CD4-positive, alpha-beta T cell treated with Interleukin-17A for 1 hour (primary cell): Measurements from ENCODE around the gene PTGR3.

ENCODE experiments used
- DNase-seq: peaks from one replicate; pipeline ENCODE4 v3.0.0-alpha.2; 2020

Gene PTGR3

GRCh38 chr18:75213611-75214331 lies 4.8 kb upstream of the PTGR3 start:
- DNase-seq: no peak

- DNase-seq: no peak
Measured at GRCh38 chr18:75212751-75213090, 3.8 kb upstream of the PTGR3 start.

- peak; percentile 16 for DNase-seq
Measured at GRCh38 chr18:75211953-75212750, 3.2 kb upstream of the PTGR3 start.

DNA sequence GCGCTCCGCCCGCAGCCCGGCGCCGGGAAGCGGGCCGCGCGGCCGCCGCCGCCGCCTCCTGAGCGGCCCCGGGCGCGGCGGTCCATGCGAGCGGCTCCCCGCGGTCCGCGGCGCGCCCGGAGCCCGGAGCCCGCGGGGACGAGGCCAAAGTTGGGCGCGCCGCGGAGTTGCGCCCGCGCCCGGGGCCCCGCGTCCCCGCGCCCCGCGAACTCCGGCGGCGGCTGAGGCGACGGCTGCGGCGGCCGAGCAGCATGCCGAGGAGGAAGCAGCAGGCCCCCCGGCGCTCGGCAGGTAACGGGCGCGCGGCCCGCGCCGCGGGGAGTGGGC lies 2.6 kb upstream of the PTGR3 start:
- DNase-seq: no peak

DNA sequence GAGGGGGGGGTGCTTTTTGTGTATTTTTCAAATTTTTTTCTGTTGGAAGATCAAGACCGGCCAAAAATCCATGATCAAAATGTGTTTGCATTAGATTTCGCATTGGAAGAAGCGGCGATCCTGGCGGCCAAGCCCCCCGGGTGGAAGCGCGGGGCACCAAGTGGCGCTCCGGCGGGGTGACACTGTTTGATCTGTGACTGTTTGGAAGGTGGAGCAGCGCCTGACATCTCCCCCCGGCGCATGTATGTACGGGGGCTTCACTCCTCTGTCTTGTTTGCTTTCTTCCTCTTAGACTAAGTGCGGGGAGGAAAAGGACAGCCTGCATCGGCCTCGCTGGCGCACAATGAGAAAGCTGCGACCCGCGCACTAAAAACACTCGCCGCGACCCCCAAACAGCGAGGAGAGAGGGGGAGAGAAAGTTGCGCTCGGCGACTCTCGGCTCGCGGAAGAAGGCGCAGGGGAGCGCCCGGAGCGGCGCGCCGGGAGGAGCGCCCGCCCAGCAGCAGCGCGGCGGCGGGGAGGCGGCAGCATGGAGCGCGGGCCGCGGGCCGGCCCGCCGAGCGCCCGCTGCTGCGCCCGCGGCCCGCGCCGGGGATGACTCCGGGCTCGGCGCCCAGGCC lies 2.2 kb upstream of the PTGR3 start:
- peak; percentile 33 for DNase-seq

- DNase-seq: peak; percentile 86
Measured at GRCh38 chr18:75210274-75211001, 1.5 kb upstream of the PTGR3 start, which contains the start of gene TSHZ1. TSS of gene TSHZ1 (plus strand) at chr18:75210797. CDS start at chr18:75211877, 1,080 bp downstream.

GRCh38 chr18:75209951-75210258 lies 966 bp upstream of the PTGR3 start:
- DNase-seq: no peak

DNA sequence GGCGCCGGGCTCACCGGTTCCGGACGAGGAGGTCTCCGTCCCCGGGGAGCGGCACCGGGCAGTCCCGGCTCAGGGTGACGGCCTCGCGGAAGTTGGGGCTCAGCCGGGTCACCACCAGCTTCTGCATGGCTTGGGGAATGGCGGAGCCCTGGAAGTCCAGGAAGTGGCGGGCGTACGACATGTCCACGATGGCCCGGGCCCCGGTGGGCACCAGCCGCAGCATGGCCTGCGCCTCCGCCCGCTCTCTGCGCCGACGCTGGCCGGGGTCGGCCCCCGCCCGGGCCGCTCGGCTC lies 157 bp downstream of the PTGR3 start:
- DNase-seq: no peak

GRCh38 chr18:75208155-75208835 lies 644 bp downstream of the PTGR3 start:
- peak; percentile 48 for DNase-seq

- no peak for DNase-seq
Measured at GRCh38 chr18:75207310-75208154, 1.4 kb downstream of the PTGR3 start.

- DNase-seq: no peak
Measured at GRCh38 chr18:75206452-75207309, 2.3 kb downstream of the PTGR3 start.

GRCh38 chr18:75205514-75206132 lies 3.3 kb downstream of the PTGR3 start:
- no peak for DNase-seq

DNA sequence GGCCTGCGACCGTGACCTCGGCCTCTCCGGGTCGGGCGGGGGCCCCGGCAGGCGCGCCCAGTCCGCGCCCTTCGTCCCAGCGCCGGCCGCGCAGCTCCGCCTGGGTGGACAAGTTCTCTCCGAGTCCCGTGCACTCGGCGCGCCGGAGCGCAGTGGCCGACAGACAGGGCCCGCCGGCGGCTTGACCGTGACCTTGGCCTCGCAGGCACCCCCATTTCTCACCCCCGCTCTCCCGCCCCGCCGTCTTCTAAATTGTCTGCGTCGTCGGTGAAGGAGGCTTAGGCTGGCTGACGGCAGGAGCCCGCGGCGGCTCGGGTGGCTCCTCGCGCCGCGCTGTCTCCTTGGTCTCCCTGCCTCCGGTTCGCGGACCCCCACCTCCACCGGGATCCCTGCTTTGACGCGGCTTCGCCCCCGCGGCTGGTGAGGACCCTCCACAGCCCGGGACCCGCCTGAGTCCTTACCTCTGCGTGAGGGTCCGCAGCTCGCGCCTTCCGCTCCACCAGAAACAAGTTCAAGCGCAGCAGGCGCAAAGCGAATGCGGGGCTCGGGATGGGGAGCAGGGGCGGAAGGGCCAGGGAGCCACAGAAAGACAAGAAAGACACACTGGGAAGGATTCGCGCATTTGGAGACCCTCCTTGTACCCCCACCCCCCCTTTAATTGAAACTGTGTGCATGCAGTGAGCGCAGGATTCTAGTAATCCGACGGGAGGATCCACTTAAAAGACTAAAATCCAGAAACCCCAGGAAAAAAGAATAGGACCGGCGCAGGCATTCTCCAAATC lies 4.0 kb downstream of the PTGR3 start:
- no peak for DNase-seq

- DNase-seq: no peak
Measured at GRCh38 chr18:75204269-75204731, 4.6 kb downstream of the PTGR3 start.

DNA sequence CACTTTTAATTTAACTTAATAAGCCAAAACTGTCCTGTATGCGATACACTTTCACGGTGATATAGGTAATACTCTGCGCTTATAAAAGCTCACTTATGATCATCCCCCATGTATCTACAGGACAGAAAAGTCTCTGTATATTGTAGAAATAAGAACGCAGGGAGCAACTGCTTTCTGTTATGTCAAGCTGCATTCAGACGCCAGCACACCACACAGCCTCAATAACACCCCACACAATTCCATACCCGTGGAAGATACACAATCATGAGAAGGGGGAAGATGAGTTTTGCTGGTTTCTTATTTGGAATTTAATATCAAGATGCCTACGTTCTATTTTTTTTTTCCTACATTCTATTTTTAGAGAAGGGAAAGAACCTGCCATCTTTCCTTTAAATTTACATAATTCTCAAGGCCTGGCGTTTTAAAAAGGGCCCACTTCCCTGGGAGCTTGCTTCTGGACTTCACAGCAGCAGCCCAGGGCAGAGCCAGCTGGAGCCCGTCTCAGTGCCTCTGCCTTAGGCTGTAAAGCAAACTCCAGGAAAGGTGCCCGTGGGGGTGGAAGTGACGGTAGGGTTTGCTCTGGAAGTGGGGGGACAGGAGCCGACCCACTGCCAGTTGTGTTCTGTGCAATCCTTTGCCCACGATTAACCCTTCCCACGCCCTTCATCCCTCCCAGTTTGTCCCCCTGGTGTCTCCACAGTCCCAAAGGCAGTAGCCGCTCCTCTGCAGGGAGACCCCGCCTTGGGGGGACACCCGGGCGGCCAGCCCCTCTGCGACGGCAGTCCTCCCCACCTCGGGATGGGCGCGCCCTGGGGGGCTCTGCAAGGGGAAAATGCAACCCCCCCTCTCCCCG lies 5.3 kb downstream of the PTGR3 start:
- DNase-seq: no peak

DNA sequence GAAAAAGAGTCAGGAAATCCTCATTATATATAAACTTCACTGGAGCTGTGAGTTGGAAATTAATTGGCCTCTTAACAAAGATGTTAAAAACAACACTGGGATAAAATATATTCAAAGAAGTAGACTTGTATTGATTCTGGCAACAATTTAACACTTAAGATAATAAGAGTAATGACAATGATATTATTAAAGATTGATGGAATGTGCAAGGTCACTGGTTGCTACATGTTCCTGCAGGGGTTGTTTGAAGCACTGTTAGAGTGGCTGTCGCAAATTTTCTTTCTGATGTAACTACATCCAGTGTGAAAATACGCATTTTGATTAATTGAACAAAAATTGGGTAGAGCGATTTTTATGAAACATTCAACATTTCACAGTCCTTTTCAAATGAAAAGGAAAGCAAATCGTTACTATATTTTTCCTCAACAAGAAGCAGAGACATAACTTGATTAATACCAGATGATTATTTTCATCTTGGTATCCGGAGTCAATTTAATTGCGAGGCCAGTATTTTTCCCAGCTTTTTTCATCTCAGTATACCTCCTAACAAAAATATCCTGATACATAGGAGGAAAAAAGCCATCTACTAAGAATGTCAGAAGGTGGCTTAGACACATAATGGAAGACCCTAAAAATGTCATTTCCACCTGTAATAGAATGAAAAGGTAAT lies 6.1 kb downstream of the PTGR3 start:
- DNase-seq: no peak

DNA sequence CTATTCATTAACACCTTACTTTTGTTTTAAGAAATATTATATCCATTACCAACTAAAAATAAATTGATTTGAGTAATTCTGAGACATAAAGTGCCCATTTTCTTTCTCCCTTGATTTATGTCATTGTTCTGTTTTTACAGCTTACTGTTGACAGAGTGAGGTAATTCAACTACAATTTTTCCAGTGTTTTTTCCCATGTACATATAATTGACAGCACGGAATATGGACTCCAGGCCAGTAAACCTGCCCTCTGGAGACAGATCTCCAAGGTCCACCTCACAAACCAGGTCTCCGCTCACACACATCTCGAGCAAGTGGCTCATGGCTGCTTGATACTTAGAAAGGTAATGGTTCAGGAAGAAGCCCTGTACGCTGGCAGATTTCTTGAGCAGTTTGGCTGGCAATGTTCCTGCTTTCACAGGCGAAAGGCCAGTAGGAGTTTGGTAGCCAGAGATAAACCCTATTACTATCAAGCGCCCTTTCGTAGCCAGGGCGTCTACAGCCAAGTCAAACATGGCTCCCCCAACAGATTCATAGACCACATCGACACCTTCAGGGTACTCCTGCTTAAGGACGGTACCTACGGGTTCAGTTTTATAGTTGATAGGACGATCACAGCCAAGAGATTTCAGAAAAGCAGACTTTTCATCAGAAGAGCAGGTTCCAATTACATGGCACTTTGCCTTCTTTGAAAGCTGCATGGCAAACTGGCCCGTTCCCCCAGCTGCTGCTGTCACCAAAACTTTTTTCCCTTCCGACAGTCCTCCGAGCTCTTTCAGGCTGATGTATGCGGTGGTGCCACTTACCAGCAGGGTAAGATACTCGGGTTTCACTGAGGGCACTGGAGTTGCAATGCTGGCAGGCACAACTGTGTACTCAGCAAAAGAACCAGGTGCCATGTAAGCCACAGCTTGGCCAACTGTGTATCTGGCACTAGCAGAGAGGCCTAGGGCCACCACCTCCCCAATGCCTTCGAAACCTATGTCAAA lies 7.4 kb downstream of the PTGR3 start:
- no peak for DNase-seq
